HepG2 (cell line): ENCODE results near the gene ELOVL7. TPM values are rescaled to one million over a fixed set of nuclear protein-coding genes. Genes with fewer than 3 reads are reported as not detected.

Experiments used
- ATAC-seq: fragments of 200-7000 bp; cut with Tn5 transposase; 3 replicates; pipeline ENCODE4 v1.9.1; 2020; ENCODE audit warnings: mild to moderate bottlenecking, moderate library complexity
- BruUV-seq: library from RNA; stranded (reverse); fragments of 400-500 nt; replicated peaks from 2 replicates; lab custom pipeline; 2021; lab: Mats Ljungman, UMichigan
- CTCF ChIA-PET: fragments of 300-600 bp; formaldehyde crosslinking; extraction: SDS; loops from one replicate; lab custom pipeline; 2021; ENCODE audit warnings: low total read pairs, inconsistent platforms, low intra/inter-chr PET ratio; lab: Yijun Ruan, JAX
- POLR2A ChIA-PET: fragments of 350-600 bp; sonication (Branson Sonifier 250); formaldehyde crosslinking; loops from one replicate; lab custom pipeline; 2020; ENCODE audit warnings: antibody characterized with exemption, inconsistent platforms; lab: Yijun Ruan, JAX
- DNase-seq: peaks from one replicate; pipeline ENCODE4 v3.0.0-alpha.2; 2015; ENCODE audit warnings: low spot score
- FAIRE-seq: peaks from 3 replicates; lab custom pipeline; 2011; peaks lifted over from hg19 to GRCh38; lab: Jason Lieb, UNC
- H2AFZ ChIP-seq: one replicate; pipeline ENCODE4 v1.6.1; 2011; ENCODE audit warnings: low read length, inconsistent platforms
- H3K27ac ChIP-seq: fragments of 300-600 bp; 3 replicates; pipeline ENCODE4 v1.8.0; 2011; ENCODE audit warnings: mixed run types, mild to moderate bottlenecking, mixed read lengths, low read length, inconsistent platforms; ENCODE audit not compliant: insufficient read depth; ENCODE audit errors: extremely low read length
- H3K27me3 ChIP-seq, 2 experiments: fragments of 200-600 bp in 1 of 2; 2 replicates in 1 of 2; 3 replicates in 1 of 2; pipeline versions ENCODE4 v1.6.0 to v1.8.0; 2011; ENCODE audit warnings: low read length in 2 of 2, mild to moderate bottlenecking in 2 of 2, moderate library complexity in 2 of 2, inconsistent platforms in 1 of 2; ENCODE audit not compliant: insufficient read depth in 2 of 2, control insufficient read depth in 1 of 2
- H3K36me3 ChIP-seq, 2 experiments: fragments of 200-600 bp in 1 of 2; replicated peaks in 1 of 2; 2 replicates in 1 of 2; 3 replicates in 1 of 2; pipeline versions ENCODE4 v1.5.1 to v1.8.0; 2011; ENCODE audit warnings: low read length in 2 of 2, inconsistent platforms in 1 of 2; ENCODE audit not compliant: insufficient read depth in 2 of 2, control insufficient read depth in 1 of 2
- H3K4me1 ChIP-seq: 2 replicates; pipeline ENCODE4 v1.5.1; 2012; ENCODE audit warnings: low read length, inconsistent platforms; ENCODE audit not compliant: insufficient read depth
- H3K4me2 ChIP-seq: 2 replicates; pipeline ENCODE4 v1.6.0; 2011; ENCODE audit warnings: low read depth, low read length, inconsistent platforms
- H3K4me3 ChIP-seq, 3 experiments: fragments of 200-600 bp in 1 of 3; sonication (generic), shearing (Covaris generic) in 1 of 3; replicated peaks in 1 of 3; 2 replicates each; pipeline ENCODE4 v1.5.1; 2011 to 2016; ENCODE audit warnings: low read length in 3 of 3, inconsistent platforms in 2 of 3, low read depth in 2 of 3, mild to moderate bottlenecking in 2 of 3, control low read depth in 1 of 3, mixed read lengths in 1 of 3; ENCODE audit not compliant: insufficient read depth in 1 of 3
- H3K79me2 ChIP-seq: one replicate; pipeline ENCODE4 v1.6.1; 2011; ENCODE audit warnings: low read length, inconsistent platforms; ENCODE audit not compliant: insufficient read depth
- H3K9ac ChIP-seq: 2 replicates; pipeline ENCODE4 v1.6.0; 2011; ENCODE audit warnings: mild to moderate bottlenecking, low read depth, low read length, inconsistent platforms; ENCODE audit not compliant: insufficient read depth
- H3K9me3 ChIP-seq: 2 replicates; pipeline ENCODE4 v1.5.1; 2012; ENCODE audit warnings: mild to moderate bottlenecking, low read length
- H4K20me1 ChIP-seq: 2 replicates; pipeline ENCODE4 v1.6.0; 2011; ENCODE audit warnings: inconsistent platforms, mild to moderate bottlenecking, low read length, moderate library complexity; ENCODE audit not compliant: insufficient read depth
- ATF2 ChIP-seq: sonication (generic); formaldehyde crosslinking; IDR thresholded peaks from 2 replicates; pipeline ENCODE4 v1.4.0; 2020; ENCODE audit warnings: missing genetic modification reagents
- HIVEP1 ChIP-seq: sonication (generic); formaldehyde crosslinking; IDR thresholded peaks from 2 replicates; pipeline ENCODE4 v1.4.0; 2020; ENCODE audit warnings: mild to moderate bottlenecking, missing genetic modification reagents
- KAT7 ChIP-seq: IDR thresholded peaks from 2 replicates; pipeline ENCODE4 v1.6.1; 2018; ENCODE audit warnings: borderline replicate concordance, missing compliant biosample characterization
- MATR3 ChIP-seq: sonication (generic); formaldehyde crosslinking; IDR thresholded peaks from 2 replicates; pipeline ENCODE4 v1.4.0; 2020; ENCODE audit warnings: missing genetic modification reagents
- SMAD3 ChIP-seq: sonication (generic); formaldehyde crosslinking; IDR thresholded peaks from 2 replicates; pipeline ENCODE4 v1.4.0; 2020; ENCODE audit warnings: missing genetic modification reagents
- SMAD9 ChIP-seq: sonication (generic); formaldehyde crosslinking; IDR thresholded peaks from 2 replicates; pipeline ENCODE4 v1.5.1; 2020; ENCODE audit warnings: mild to moderate bottlenecking, missing genetic modification reagents
- TEF ChIP-seq: sonication (generic); formaldehyde crosslinking; IDR thresholded peaks from 2 replicates; pipeline ENCODE4 v1.5.0; 2020; ENCODE audit warnings: missing genetic modification reagents
- ZBTB4 ChIP-seq: sonication (generic); formaldehyde crosslinking; IDR thresholded peaks from 2 replicates; pipeline ENCODE4 v1.4.0; 2020; ENCODE audit warnings: missing genetic modification reagents, mild to moderate bottlenecking, borderline replicate concordance
- ZNF326 ChIP-seq: sonication (generic); formaldehyde crosslinking; IDR thresholded peaks from 2 replicates; pipeline ENCODE4 v1.4.0; 2020; ENCODE audit warnings: missing genetic modification reagents, borderline replicate concordance
- ZNF549 ChIP-seq: sonication (generic); formaldehyde crosslinking; IDR thresholded peaks from 2 replicates; pipeline ENCODE4 v1.5.0; 2020; ENCODE audit warnings: missing genetic modification reagents
- ZNF605 ChIP-seq: sonication (generic); formaldehyde crosslinking; IDR thresholded peaks from 2 replicates; pipeline ENCODE4 v1.8.0; 2022; ENCODE audit warnings: mild to moderate bottlenecking, missing genetic modification reagents
- ZNF616 ChIP-seq: sonication (generic); formaldehyde crosslinking; IDR thresholded peaks from 2 replicates; pipeline ENCODE4 v1.5.0; 2020; ENCODE audit warnings: low read depth, mild to moderate bottlenecking, missing genetic modification reagents
- WGBS: methylation state at CpG from one replicate; pipeline ENCODE4 v1.1.6; 2017; ENCODE audit warnings: low lambda C conversion rate; 5-methylcytosine and 5-hydroxymethylcytosine counted together
- in situ Hi-C: cut with HindIII; loops from 2 replicates; pipeline ENCODE4 v1.10.0; 2017; ENCODE audit warnings: low pct_unique_long_range_greater_than_20kb; ENCODE audit not compliant: extremely low pct_ligation_motif_present
- intact Hi-C: fragments of 100-400 bp; cut with micrococcal nuclease; formaldehyde crosslinking; loops from one replicate; pipeline ENCODE4 v1.10.0; 2022; ENCODE audit not compliant: unreplicated experiment
- polyA plus RNA-seq, 8 experiments: library from polyadenylated mRNA; depleted of rRNA in 3 of 8; stranded (reverse) in 7 of 8; unstranded in 1 of 8; fragments of >200 nt; fragmentation: Illumina TruSeq in 4 of 8; extraction: Trizol in 4 of 8; gene quantifications; 2 replicates each; pipeline versions ENCODE4 v1.2.1 to v1.2.3, GENCODE V29; 2011 to 2016; ENCODE audit warnings: low read depth in 4 of 8, missing spikeins in 1 of 8, mixed read lengths in 1 of 8; ENCODE audit not compliant: insufficient read depth in 1 of 8
- total RNA-seq, 5 experiments: library from RNA; depleted of rRNA; stranded (reverse); fragments of >200 nt; fragmentation: Illumina TruSeq; extraction: Trizol; gene quantifications; 2 replicates each; pipeline ENCODE4 v1.2.3, GENCODE V29; 2016; ENCODE audit warnings: low read depth in 1 of 5

Gene ELOVL7
- total and polyA plus RNA-seq, 2 of the 13 experiments (the other 11 are each of a cell fraction or from before 2014, with no cell fraction given) = 4.5 to 7.3 TPM

GRCh38 chr5:60776343-60776742 is 67.7 kb downstream of the ELOVL7 start:
- intact Hi-C loops = no loop called here
- BruUV-seq = no TSS peak
- no peak overlapping the region for H2AFZ ChIP-seq

More at GRCh38 chr5:60776343-60776742, 67.7 kb downstream of the ELOVL7 start:
- H3K4me1 ChIP-seq = no peaks in the 10 kb centered on the region
- no peak overlapping the region for H3K4me2 ChIP-seq
- in situ Hi-C loops = no loop called here
- no peaks in the 10 kb centered on the region for H3K9me3 ChIP-seq
- no peak overlapping the region for H3K9ac ChIP-seq
- WGBS = 57% methylated on average over 1 of the region's 1 CpG
- no peaks in the 10 kb centered on the region for H3K27me3 ChIP-seq
- ChIA-PET POLR2A (no interaction called here), CTCF (no interaction called here)
- H3K4me3 ChIP-seq = no peak overlapping the region
- DNase-seq (no peak), ATAC-seq (no peak), FAIRE-seq (no peak)
- H4K20me1 ChIP-seq = no peaks in the 10 kb centered on the region
- no peak overlapping the region for H3K27ac ChIP-seq
- no peaks in the 10 kb centered on the region for H3K79me2 ChIP-seq
- no peaks in the 10 kb centered on the region for H3K36me3 ChIP-seq
- TF ChIP-seq SMAD3 (no peak), ZNF326 (CRISPR knock-in tag) (no peak), ZBTB4 (CRISPR knock-in tag) (no peak), ZNF616 (CRISPR knock-in tag) (no peak), ATF2 (CRISPR knock-in tag) (no peak), MATR3 (CRISPR knock-in tag) (no peak), ZNF549 (CRISPR knock-in tag) (no peak), KAT7 (CRISPR knock-in tag) (no peak), SMAD9 (CRISPR knock-in tag) (no peak), ZNF605 (CRISPR knock-in tag) (no peak), HIVEP1 (CRISPR knock-in tag) (no peak), TEF (CRISPR knock-in tag) (no peak)
- TF ChIP-seq, all 625 proteins: peak for 0
